ENCODE results near the gene GALNT15. TPM values are rescaled to one million over a fixed set of nuclear protein-coding genes. Genes with fewer than 3 reads are reported as not detected.

Gene GALNT15
- total and polyA plus RNA-seq, 2 donors (not counting 3 experiments of a cell fraction or from before 2014, with no cell fraction given), result 0.87 to 5.4 TPM

- H3K4me2 ChIP-seq (ENCODE audit: insufficient read depth, low read length), result no peak overlapping the region
- ChIA-PET POLR2A (no interaction called here), CTCF (interaction anchor here (0.7 to 1.4 kb wide), 4 partner anchors 203 to 651 kb away, joined by 3 to 4 read pairs (median 3); partner anchors contain the start of genes BTD and HACL1)
- no peak overlapping the region for H3K27ac ChIP-seq (ENCODE audit: insufficient read depth, low read depth, low read length)
- dilution Hi-C loops (cut with MboI; ENCODE audit: extremely low pct_ligation_motif_present, low sequenced_read_pairs), result no loop called here
- no peaks in the 10 kb centered on the region for H3K9me3 ChIP-seq (replicated peaks; ENCODE audit: control insufficient read depth, insufficient read depth, low read length)
- no TSS peak for BruUV-seq (replicated peaks)
- H2AFZ ChIP-seq (ENCODE audit: low read depth, low read length), result no peak overlapping the region
- no peak overlapping the region for H3K4me3 ChIP-seq (replicated peaks in 1 of 3; ENCODE audit: insufficient read depth in 1 of 3, low read depth in 1 of 3, low read length in 3 of 3)
- H3K79me2 ChIP-seq (ENCODE audit: control insufficient read depth, insufficient read depth, low read length), result no peaks in the 10 kb centered on the region
- intact Hi-C loops (cut with micrococcal nuclease), result no loop called here
- no peak for DNase-seq (ENCODE audit: low read depth, low spot score)
- H4K20me1 ChIP-seq (replicated peaks; ENCODE audit: control insufficient read depth, extremely low read depth, insufficient read depth, low read length), result no peaks in the 10 kb centered on the region
- no peaks in the 10 kb centered on the region for H3K36me3 ChIP-seq (ENCODE audit: control insufficient read depth in 2 of 2, extremely low read depth in 1 of 2, insufficient read depth in 2 of 2, low read length in 2 of 2)
- FAIRE-seq, result no peak
- no peak overlapping the region for H3K9ac ChIP-seq (replicated peaks; ENCODE audit: extremely low read depth, insufficient read depth, low read length)
- no peaks in the 10 kb centered on the region for H3K27me3 ChIP-seq (ENCODE audit: control insufficient read depth in 2 of 2, insufficient read depth in 2 of 2, low read length in 2 of 2)
- no peaks in the 10 kb centered on the region for H3K9me1 ChIP-seq (replicated peaks; ENCODE audit: control insufficient read depth, extremely low read depth, insufficient read depth, low read length)
- TF ChIP-seq FOS (IDR thresholded peaks at IDR 0.05; ENCODE audit: borderline replicate concordance, insufficient read depth, low read length) (no peak), POLR2A (IDR thresholded peaks at IDR 0.05; ENCODE audit: low read depth, low read length) (no peak), POLR2AphosphoS5 (IDR thresholded peaks at IDR 0.05; ENCODE audit: insufficient read depth, low read depth, low read length) (no peak), MAX (IDR thresholded peaks at IDR 0.05; ENCODE audit: insufficient read depth, insufficient read length) (no peak), JUN (IDR thresholded peaks at IDR 0.05; ENCODE audit: borderline replicate concordance, insufficient read depth, insufficient read length, low read depth) (no peak)
- H3K4me1 ChIP-seq (ENCODE audit: control insufficient read depth, extremely low read depth, insufficient read depth, low read length), result no peaks in the 10 kb centered on the region
Observed at GRCh38 chr3:16252243-16252978, 77.9 kb downstream of the GALNT15 start.

- H3K4me2 ChIP-seq (ENCODE audit: insufficient read depth, low read length), result no peak overlapping the region
- no peaks in the 10 kb centered on the region for H3K9me3 ChIP-seq (replicated peaks; ENCODE audit: control insufficient read depth, insufficient read depth, low read length)
- TF ChIP-seq CTCF (IDR thresholded peaks at IDR 0.05; ENCODE audit: extremely low read depth in 1 of 2, insufficient read depth in 1 of 2, low read depth in 1 of 2, low read length in 2 of 2), result no peak
- TF ChIP-seq POLR2A (IDR thresholded peaks at IDR 0.05; ENCODE audit: low read depth, low read length), result no peak
- TF ChIP-seq MYC (IDR thresholded peaks at IDR 0.05; ENCODE audit: low read depth, low read length), result no peak
- TF ChIP-seq EZH2 (IDR thresholded peaks at IDR 0.05; ENCODE audit: borderline replicate concordance, low read depth, low read length, severe bottlenecking), result no peak
- no peak for TF ChIP-seq GATA2 (IDR thresholded peaks at IDR 0.05; ENCODE audit: insufficient read depth, insufficient read length, low read depth, low read length)
- TF ChIP-seq JUN (IDR thresholded peaks at IDR 0.05; ENCODE audit: borderline replicate concordance, insufficient read depth, insufficient read length, low read depth), result no peak
- TF ChIP-seq FOS (IDR thresholded peaks at IDR 0.05; ENCODE audit: borderline replicate concordance, insufficient read depth, low read length), result no peak
- TF ChIP-seq MAX (IDR thresholded peaks at IDR 0.05; ENCODE audit: insufficient read depth, insufficient read length), result no peak
- TF ChIP-seq POLR2AphosphoS5 (IDR thresholded peaks at IDR 0.05; ENCODE audit: insufficient read depth, low read depth, low read length), result no peak
- intact Hi-C loops (cut with micrococcal nuclease) (no loop called here), dilution Hi-C loops (cut with MboI; ENCODE audit: extremely low pct_ligation_motif_present, low sequenced_read_pairs) (no loop called here)
- ChIA-PET CTCF (interaction anchor here (1.4 kb wide), 1 partner anchor 204 kb away, joined by 3 read pairs; no protein-coding TSS in a partner anchor), POLR2A (no interaction called here)
- H3K4me1 ChIP-seq (ENCODE audit: control insufficient read depth, extremely low read depth, insufficient read depth, low read length), result no peaks in the 10 kb centered on the region
- FAIRE-seq, result no peak
- DNase-seq (ENCODE audit: low read depth, low spot score), result no peak
- H2AFZ ChIP-seq (ENCODE audit: low read depth, low read length), result no peak overlapping the region
- no peak overlapping the region for H3K4me3 ChIP-seq (replicated peaks in 1 of 3; ENCODE audit: insufficient read depth in 1 of 3, low read depth in 1 of 3, low read length in 3 of 3)
- no peaks in the 10 kb centered on the region for H4K20me1 ChIP-seq (replicated peaks; ENCODE audit: control insufficient read depth, extremely low read depth, insufficient read depth, low read length)
- no peaks in the 10 kb centered on the region for H3K36me3 ChIP-seq (ENCODE audit: control insufficient read depth in 2 of 2, extremely low read depth in 1 of 2, insufficient read depth in 2 of 2, low read length in 2 of 2)
- no TSS peak for BruUV-seq (replicated peaks)
- H3K27ac ChIP-seq (ENCODE audit: insufficient read depth, low read depth, low read length), result no peak overlapping the region
- H3K27me3 ChIP-seq (ENCODE audit: control insufficient read depth in 2 of 2, insufficient read depth in 2 of 2, low read length in 2 of 2), result no peaks in the 10 kb centered on the region
- H3K79me2 ChIP-seq (ENCODE audit: control insufficient read depth, insufficient read depth, low read length), result no peaks in the 10 kb centered on the region
- no peaks in the 10 kb centered on the region for H3K9me1 ChIP-seq (replicated peaks; ENCODE audit: control insufficient read depth, extremely low read depth, insufficient read depth, low read length)
- no peak overlapping the region for H3K9ac ChIP-seq (replicated peaks; ENCODE audit: extremely low read depth, insufficient read depth, low read length)
Observed at GRCh38 chr3:16252988-16253387, 78.5 kb downstream of the GALNT15 start.
